ENCODE measurements around the gene BAZ1A. TPM values are rescaled to one million over a fixed set of nuclear protein-coding genes. Genes with fewer than 3 reads are reported as not detected.
A peak's percentile ranks its signal among the peaks of the same experiment; 100 is the strongest.

The BAZ1A gene
- total RNA-seq, 2 experiments from 2014 or later, result 47.4 to 49.4 TPM

DNA sequence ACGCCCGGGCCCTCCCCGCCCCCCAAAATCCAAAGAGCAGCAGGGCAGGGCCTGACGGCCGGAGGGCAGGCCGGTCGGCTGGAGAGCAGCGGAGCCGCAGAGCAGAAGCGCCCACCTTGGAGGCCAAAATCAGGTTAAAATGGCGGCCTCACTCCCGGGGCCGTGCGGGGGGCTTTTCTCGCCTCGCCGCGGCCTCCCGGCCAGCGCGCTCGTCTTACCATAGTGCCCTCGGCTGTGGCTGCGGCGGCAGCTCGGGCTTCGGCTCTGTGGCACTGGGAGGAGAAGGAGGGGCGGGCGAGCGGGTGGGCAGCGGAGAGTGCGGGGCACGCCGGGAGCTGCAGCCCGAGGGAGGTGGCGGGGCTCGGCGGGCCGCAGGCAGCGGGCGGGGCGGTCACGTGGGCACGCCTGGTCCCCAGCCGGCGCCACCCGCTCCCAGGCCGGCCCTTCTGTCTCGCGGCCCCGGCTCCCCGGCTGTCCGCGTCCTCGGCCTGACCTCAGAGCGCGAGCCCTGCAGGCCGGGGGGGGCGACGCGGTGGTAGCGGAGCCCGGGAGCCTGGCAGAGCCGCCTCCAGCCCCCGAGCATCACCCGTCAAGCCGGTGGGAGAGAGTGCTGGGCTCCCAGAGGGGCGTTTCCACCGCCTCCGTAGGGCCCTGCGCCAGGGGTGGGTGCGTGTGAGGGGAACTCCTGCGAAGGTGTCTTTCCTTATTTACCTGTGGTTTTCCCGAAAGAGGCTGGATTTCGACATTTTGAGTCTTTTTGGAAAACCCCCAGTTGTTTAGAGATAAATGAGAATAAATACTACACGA lies 160.6 kb downstream of the BAZ1A start, which contains the start of gene CFL2:
Gene CFL2, minus strand, starts transcription at position 274 of the 807 bp plus-strand sequence. Its CDS starts 53 bp downstream, at position 221.
- TF ChIP-seq CTCF (IDR thresholded peaks at IDR 0.05), result no peak
- Mint-ChIP-seq H3K36me3 (ENCODE audit: low read depth) (peaks cover 1% of the 10 kb centered on the region), H3K4me3 (peak within 1 kb of the TSS; percentile 89), H3K4me1 (ENCODE audit: low read depth) (peaks cover 23% of the 10 kb centered on the region), H3K27me3 (peaks cover 3% of the 10 kb centered on the region), H3K27ac (peak within 1 kb of the TSS; percentile 89), H3K9me3 (no peaks in the 10 kb centered on the region)
- ChIA-PET CTCF (interaction anchor here (0.9 to 12.9 kb wide), 6 partner anchors 9 to 84 kb away, joined by 3 to 105 read pairs (median 4); partner anchors contain the start of gene SNX6), POLR2A (interaction anchor here (1.3 kb wide), 1 partner anchor 15 kb away, joined by 4 read pairs; no protein-coding TSS in a partner anchor)
- intact Hi-C loops (cut with micrococcal nuclease), result no loop called here
- DNase-seq (peak; percentile 71), ATAC-seq (peak; percentile 87)

DNA sequence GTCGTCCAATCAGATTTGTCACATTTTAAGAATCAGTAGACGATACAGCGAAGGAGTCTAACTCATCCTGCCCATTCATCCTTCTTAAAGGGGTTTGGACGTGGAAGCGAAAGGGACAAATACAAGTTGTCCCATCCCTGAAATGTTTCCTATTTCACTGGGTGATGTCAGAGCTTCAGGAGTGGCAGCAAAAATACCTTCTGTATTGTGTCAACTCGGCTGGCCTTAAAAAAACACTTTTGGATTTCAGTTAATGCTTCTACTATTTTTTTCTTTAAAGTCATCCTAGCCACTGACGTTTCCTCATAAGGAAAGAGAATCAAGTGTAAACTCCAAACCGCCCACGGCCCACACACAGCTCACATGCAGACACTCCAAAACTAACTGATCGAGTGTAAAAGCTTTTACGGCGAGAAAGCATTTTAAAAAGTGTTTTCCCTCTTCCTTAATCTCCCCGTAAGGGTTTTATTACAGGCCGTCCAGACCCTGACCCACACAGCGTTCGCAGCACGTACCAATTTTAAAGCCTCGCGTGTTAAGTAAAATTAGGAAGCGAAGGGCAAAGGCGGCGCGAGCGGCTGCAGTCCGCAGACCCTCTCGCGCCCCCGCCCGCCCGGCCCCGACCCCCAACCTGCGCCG lies 161.4 kb downstream of the BAZ1A start:
- peaks cover 3% of the 10 kb centered on the region for H3K27me3 Mint-ChIP-seq
- TF ChIP-seq CTCF (IDR thresholded peaks at IDR 0.05), result no peak
- peak overlapping the region; percentile 89 for H3K27ac Mint-ChIP-seq
- H3K4me3 Mint-ChIP-seq, result peak overlapping the region; percentile 89
- ATAC-seq (peak; percentile 15), DNase-seq (peak; percentile 68)
- peaks cover 1% of the 10 kb centered on the region for H3K36me3 Mint-ChIP-seq (ENCODE audit: low read depth)
- CTCF ChIA-PET, result interaction anchor here (0.9 to 12.9 kb wide), 3 partner anchors 10 to 42 kb away, joined by 3 to 105 read pairs (median 80); no protein-coding TSS in a partner anchor
- H3K9me3 Mint-ChIP-seq, result no peaks in the 10 kb centered on the region
- POLR2A ChIA-PET, result interaction anchor here (0.6 to 1.3 kb wide), 3 partner anchors 16 to 147 kb away, joined by 3 to 4 read pairs (median 3); no protein-coding TSS in a partner anchor
- intact Hi-C loops (cut with micrococcal nuclease), result no loop called here
- peaks cover 23% of the 10 kb centered on the region for H3K4me1 Mint-ChIP-seq (ENCODE audit: low read depth)

GRCh38 chr14:34713122-34713680 lies 162.0 kb downstream of the BAZ1A start:
- Mint-ChIP-seq H3K4me3 (peak overlapping the region; percentile 89), H3K27me3 (peaks cover 3% of the 10 kb centered on the region), H3K4me1 (ENCODE audit: low read depth) (peaks cover 23% of the 10 kb centered on the region), H3K9me3 (no peaks in the 10 kb centered on the region), H3K36me3 (ENCODE audit: low read depth) (peaks cover 1% of the 10 kb centered on the region), H3K27ac (peak overlapping the region; percentile 89)
- ATAC-seq, result no peak
- TF ChIP-seq CTCF (IDR thresholded peaks at IDR 0.05), result no peak
- DNase-seq, result no peak
- POLR2A ChIA-PET, result interaction anchor here (0.6 to 1.0 kb wide), 2 partner anchors 144 to 146 kb away, joined by 3 read pairs; no protein-coding TSS in a partner anchor
- CTCF ChIA-PET, result interaction anchor here (0.9 to 12.9 kb wide), 3 partner anchors 10 to 41 kb away, joined by 3 to 105 read pairs (median 80); no protein-coding TSS in a partner anchor
- intact Hi-C loops (cut with micrococcal nuclease), result no loop called here

DNA sequence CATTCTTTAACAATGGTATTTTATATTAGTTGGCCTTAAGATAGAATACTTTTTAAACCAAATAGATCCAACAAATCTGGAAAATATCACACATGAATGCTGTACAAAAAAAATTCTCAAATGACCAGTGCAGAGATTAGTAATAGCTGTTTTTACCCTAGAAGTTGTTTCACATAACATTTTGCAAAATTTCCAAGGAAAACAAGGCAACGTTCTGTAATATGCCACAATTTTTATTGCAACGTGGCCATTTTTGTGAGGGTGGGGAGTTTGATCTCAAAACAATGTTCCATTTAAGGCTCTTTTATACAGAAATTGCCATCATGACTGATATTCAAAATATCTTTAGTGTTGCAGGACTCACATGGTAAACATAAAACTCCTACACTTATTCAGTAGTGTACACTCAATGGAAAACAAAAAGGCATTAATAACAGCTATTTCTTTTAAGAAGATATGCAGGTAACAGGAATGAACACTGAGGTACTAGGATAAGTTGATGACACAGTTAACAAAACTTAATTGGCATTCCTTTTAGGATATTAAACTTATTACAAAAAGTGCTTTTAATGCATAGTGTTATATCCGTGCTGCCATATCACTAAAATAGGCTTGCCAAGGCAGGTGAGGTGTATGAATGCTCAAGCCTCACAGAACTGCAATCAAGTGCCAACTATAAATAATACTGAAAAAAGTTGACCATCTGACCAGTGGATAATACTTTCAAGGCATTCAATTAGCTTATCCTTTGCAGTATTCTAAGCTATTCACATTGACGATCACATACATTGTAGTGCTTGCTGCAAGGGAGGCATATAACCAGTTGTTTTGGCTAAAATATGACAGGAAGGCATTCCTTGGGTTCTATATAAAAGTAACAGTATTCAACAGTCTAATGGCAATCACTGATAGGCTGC lies 163.1 kb downstream of the BAZ1A start:
- Mint-ChIP-seq H3K9me3 (no peaks in the 10 kb centered on the region), H3K4me3 (no peak overlapping the region), H3K27me3 (no peaks in the 10 kb centered on the region), H3K27ac (no peak overlapping the region), H3K4me1 (ENCODE audit: low read depth) (peaks cover 23% of the 10 kb centered on the region), H3K36me3 (ENCODE audit: low read depth) (peaks cover 1% of the 10 kb centered on the region)
- intact Hi-C loops (cut with micrococcal nuclease), result no loop called here
- ChIA-PET POLR2A (no interaction called here), CTCF (interaction anchor here (1.0 to 12.9 kb wide), 4 partner anchors 9 to 40 kb away, joined by 3 to 105 read pairs (median 42); no protein-coding TSS in a partner anchor)
- no peak for TF ChIP-seq CTCF (IDR thresholded peaks at IDR 0.05)
- DNase-seq, result no peak
- ATAC-seq, result no peak

Measured in activated CD8-positive, alpha-beta T cell treated with anti-CD3 and anti-CD28 coated beads for 36 hours (primary cell).